ENCODE results near the gene SH3PXD2B.
A peak's percentile ranks its signal among the peaks of the same experiment; 100 is the strongest.

- TF ChIP-seq CTCF (IDR thresholded peaks at IDR 0.05) = peak; percentile 65 to 84 (median 73)
- peak in 1 of 2 donors; percentile 42 for TF ChIP-seq EP300 (IDR thresholded peaks at IDR 0.05)
- TF ChIP-seq POLR2A (IDR thresholded peaks at IDR 0.05) = no peak
Observed at GRCh38 chr5:172293054-172293744, 161.1 kb downstream of the SH3PXD2B start.

Data from tibial nerve (tissue), 4 donors.